H1 (cell line): ENCODE results near the gene CDK5. TPM values are rescaled to one million over a fixed set of nuclear protein-coding genes. Genes with fewer than 3 reads are reported as not detected.

ENCODE experiments used
- CTCF ChIA-PET: fragments of 300-600 bp; sonication (Branson Sonifier 250); formaldehyde crosslinking; loops from one replicate; lab custom pipeline; 2021; ENCODE audit not compliant: partially characterized antibody; lab: Charles Lee
- POLR2A ChIA-PET: fragments of 300-600 bp; sonication (Branson Sonifier 250); formaldehyde crosslinking; loops from one replicate; lab custom pipeline; 2021; ENCODE audit warnings: inconsistent platforms; ENCODE audit not compliant: partially characterized antibody; lab: Charles Lee
- DNase-seq, 2 experiments: peaks; one replicate each; pipeline versions ENCODE4 v3.0.0 to v3.0.0-alpha.2; 2010 to 2022; ENCODE audit warnings: low spot score in 2 of 2, low read depth in 1 of 2, mixed read lengths in 1 of 2
- FAIRE-seq: peaks from 2 replicates; lab custom pipeline; 2011; peaks lifted over from hg19 to GRCh38; lab: Jason Lieb, UNC
- H2AFZ ChIP-seq: 2 replicates; pipeline ENCODE4 v1.8.1; 2012; ENCODE audit warnings: low read length, inconsistent platforms
- H2AK5ac ChIP-seq: 2 replicates; pipeline ENCODE4 v1.6.1; 2013; ENCODE audit warnings: low read depth, low read length
- H2BK120ac ChIP-seq: replicated peaks from 2 replicates; pipeline ENCODE3; 2013; ENCODE audit warnings: low read depth, low read length, inconsistent platforms
- H2BK12ac ChIP-seq: 2 replicates; pipeline ENCODE4 v1.6.1; 2013; ENCODE audit warnings: low read depth, low read length
- H2BK15ac ChIP-seq: 2 replicates; pipeline ENCODE4 v1.6.1; 2013; ENCODE audit warnings: low read length
- H2BK20ac ChIP-seq: 2 replicates; pipeline ENCODE4 v1.6.1; 2013; ENCODE audit warnings: low read length
- H2BK5ac ChIP-seq: 2 replicates; pipeline ENCODE4 v1.6.1; 2013; ENCODE audit warnings: low read depth, low read length
- H3K14ac ChIP-seq: 2 replicates; pipeline ENCODE4 v1.6.1; 2013; ENCODE audit warnings: inconsistent platforms; ENCODE audit not compliant: insufficient read length
- H3K18ac ChIP-seq: 2 replicates; pipeline ENCODE4 v1.6.1; 2013; ENCODE audit warnings: low read length; ENCODE audit errors: extremely low read depth
- H3K23ac ChIP-seq: 2 replicates; pipeline ENCODE4 v1.6.1; 2013; ENCODE audit warnings: inconsistent platforms; ENCODE audit not compliant: insufficient read length
- H3K23me2 ChIP-seq: 2 replicates; pipeline ENCODE4 v1.6.1; 2013; ENCODE audit warnings: low read depth, low read length
- H3K27ac ChIP-seq: 2 replicates; pipeline ENCODE4 v1.6.1; 2011; ENCODE audit warnings: low read depth, low read length, inconsistent platforms
- H3K27me3 ChIP-seq, 4 experiments: replicated peaks in 1 of 4; 1 replicate in 1 of 4; 2 replicates in 3 of 4; pipeline versions ENCODE4 v1.6.1 to v1.8.1; 2011 to 2013; ENCODE audit warnings: low read length in 3 of 4, mild to moderate bottlenecking in 3 of 4, inconsistent platforms in 2 of 4, mixed read lengths in 2 of 4, moderate library complexity in 1 of 4; ENCODE audit not compliant: control insufficient read depth in 3 of 4, insufficient read depth in 3 of 4; ENCODE audit errors: extremely low read depth in 1 of 4
- H3K36me3 ChIP-seq, 4 experiments: 2 replicates each; pipeline versions ENCODE4 v1.6.1 to v1.8.1; 2011 to 2013; ENCODE audit warnings: mild to moderate bottlenecking in 4 of 4, low read length in 3 of 4, moderate library complexity in 2 of 4, control low read depth in 1 of 4, inconsistent platforms in 1 of 4; ENCODE audit not compliant: insufficient read depth in 4 of 4, control insufficient read depth in 2 of 4
- H3K4ac ChIP-seq: replicated peaks from 2 replicates; pipeline ENCODE3; 2013; ENCODE audit warnings: low read length, low read depth, mixed read lengths, inconsistent platforms; ENCODE audit not compliant: insufficient read length
- H3K4me1 ChIP-seq, 4 experiments: replicated peaks in 1 of 4; 1 replicate in 1 of 4; 2 replicates in 3 of 4; pipeline versions ENCODE4 v1.6.1 to v1.8.1; 2011 to 2013; ENCODE audit warnings: low read length in 3 of 4, inconsistent platforms in 2 of 4, mixed read lengths in 1 of 4; ENCODE audit not compliant: insufficient read depth in 4 of 4, control insufficient read depth in 3 of 4
- H3K4me2 ChIP-seq, 2 experiments: 2 replicates each; pipeline versions ENCODE4 v1.6.1 to v1.8.1; 2011 to 2013; ENCODE audit warnings: low read depth in 2 of 2, low read length in 2 of 2, control low read depth in 1 of 2, inconsistent platforms in 1 of 2, mild to moderate bottlenecking in 1 of 2; ENCODE audit not compliant: insufficient read depth in 1 of 2
- H3K4me3 ChIP-seq, 4 experiments: fragments of 200-600, 300-600 bp in 1 of 4; sonication (generic), shearing (Covaris generic), sonication (Bioruptor Twin) in 1 of 4; 2 replicates each; pipeline versions ENCODE4 v1.5.1 to v1.8.1; 2011 to 2016; ENCODE audit warnings: low read length in 4 of 4, low read depth in 3 of 4, control low read depth in 2 of 4, inconsistent platforms in 2 of 4, mild to moderate bottlenecking in 2 of 4, mixed read lengths in 1 of 4, moderate library complexity in 1 of 4; ENCODE audit not compliant: insufficient read depth in 2 of 4; ENCODE audit errors: extremely low read depth in 1 of 4
- H3K56ac ChIP-seq: replicated peaks from 2 replicates; pipeline ENCODE3; 2013; ENCODE audit warnings: low read depth, mild to moderate bottlenecking, mixed read lengths, low read length, inconsistent platforms; ENCODE audit not compliant: insufficient read length
- H3K79me1 ChIP-seq: 2 replicates; pipeline ENCODE4 v1.6.1; 2013; ENCODE audit warnings: low read depth, low read length, control low read depth
- H3K79me2 ChIP-seq, 2 experiments: 2 replicates each; pipeline versions ENCODE4 v1.6.1 to v1.8.1; 2012 to 2013; ENCODE audit warnings: low read length in 2 of 2, mild to moderate bottlenecking in 2 of 2, inconsistent platforms in 1 of 2; ENCODE audit not compliant: insufficient read depth in 2 of 2, control insufficient read depth in 1 of 2
- H3K9ac ChIP-seq, 4 experiments: replicated peaks in 1 of 4; 1 replicate in 1 of 4; 2 replicates in 3 of 4; pipeline versions ENCODE4 v1.6.1 to v1.8.1; 2011 to 2013; ENCODE audit warnings: low read depth in 3 of 4, low read length in 3 of 4, control low read depth in 2 of 4, mild to moderate bottlenecking in 2 of 4, moderate library complexity in 2 of 4, inconsistent platforms in 1 of 4; ENCODE audit errors: extremely low read depth in 1 of 4
- H3K9me3 ChIP-seq, 2 experiments: 2 replicates each; pipeline versions ENCODE4 v1.6.1 to v1.8.1; 2012 to 2013; ENCODE audit warnings: mild to moderate bottlenecking in 2 of 2, moderate library complexity in 2 of 2, control low read depth in 1 of 2, inconsistent platforms in 1 of 2, low read depth in 1 of 2, low read length in 1 of 2, mixed read lengths in 1 of 2; ENCODE audit not compliant: insufficient read depth in 2 of 2
- H4K20me1 ChIP-seq, 2 experiments: replicated peaks in 1 of 2; 2 replicates each; pipeline versions ENCODE3 to v1.8.1; 2011 to 2013; ENCODE audit warnings: inconsistent platforms in 2 of 2, low read length in 2 of 2, mild to moderate bottlenecking in 1 of 2; ENCODE audit not compliant: insufficient read depth in 2 of 2, control insufficient read depth in 1 of 2
- H4K5ac ChIP-seq: 2 replicates; pipeline ENCODE4 v1.6.1; 2013; ENCODE audit warnings: low read length, low read depth, mixed read lengths, inconsistent platforms; ENCODE audit not compliant: insufficient read length
- H4K8ac ChIP-seq: 2 replicates; pipeline ENCODE4 v1.8.0; 2013; ENCODE audit warnings: mild to moderate bottlenecking, moderate library complexity, low read length, inconsistent platforms; ENCODE audit not compliant: insufficient read depth; ENCODE audit errors: extremely low read depth
- H4K91ac ChIP-seq: replicated peaks from 2 replicates; pipeline ENCODE3; 2013; ENCODE audit warnings: low read length, mixed read lengths, inconsistent platforms; ENCODE audit not compliant: insufficient read length
- BACH1 ChIP-seq: IDR thresholded peaks from 2 replicates; pipeline ENCODE4 v1.6.1; 2012; ENCODE audit warnings: low read length, improper control_type of control experiment
- BRCA1 ChIP-seq: IDR thresholded peaks from 2 replicates; pipeline ENCODE4 v1.6.1; 2012; ENCODE audit warnings: low read depth, low read length, improper control_type of control experiment
- CBX5 ChIP-seq: fragments of 300-800, 300-1000 bp; sonication (generic); IDR thresholded peaks from 2 replicates; pipeline ENCODE4 v1.7.1; 2016; ENCODE audit warnings: antibody characterized with exemption, low read length, low read depth
- CHD1 ChIP-seq: IDR thresholded peaks from 2 replicates; pipeline ENCODE4 v1.6.1; 2012; ENCODE audit warnings: low read depth, low read length, improper control_type of control experiment
- HDAC2 ChIP-seq, 2 experiments: fragments of 300-600 bp in 1 of 2; sonication (generic) in 1 of 2; IDR thresholded peaks; 2 replicates each; pipeline ENCODE4 v1.6.1; 2011 to 2012; ENCODE audit warnings: low read depth in 2 of 2, low read length in 2 of 2, mild to moderate bottlenecking in 2 of 2, moderate library complexity in 2 of 2, borderline replicate concordance in 1 of 2, inconsistent platforms in 1 of 2
- JUN ChIP-seq: IDR thresholded peaks from 2 replicates; pipeline ENCODE4 v1.6.1; 2011; ENCODE audit warnings: low read depth, mild to moderate bottlenecking, improper control_type of control experiment, low read length
- KDM1A ChIP-seq: fragments of 200-600, 300-600 bp; sonication (generic); IDR thresholded peaks from 2 replicates; pipeline ENCODE4 v1.7.1; 2016; ENCODE audit warnings: mild to moderate bottlenecking, low read length, borderline replicate concordance
- POLR2AphosphoS5 ChIP-seq: IDR thresholded peaks from 2 replicates; pipeline ENCODE4 v1.6.1; 2011; ENCODE audit warnings: low read depth, low read length
- POU5F1 ChIP-seq: IDR thresholded peaks from 2 replicates; pipeline ENCODE4 v1.6.1; 2011; ENCODE audit warnings: low read depth, mild to moderate bottlenecking, low read length, moderate library complexity
- RAD21 ChIP-seq, 2 experiments: IDR thresholded peaks in 1 of 2; conservative IDR thresholded peaks in 1 of 2; 2 replicates each; pipeline ENCODE4 v1.6.1; 2011; ENCODE audit warnings: low read depth in 2 of 2, low read length in 2 of 2, improper control_type of control experiment in 1 of 2, inconsistent platforms in 1 of 2, mild to moderate bottlenecking in 1 of 2, moderate library complexity in 1 of 2
- TAF7 ChIP-seq: optimal IDR thresholded peaks from 2 replicates; pipeline ENCODE3; 2011; ENCODE audit warnings: low read depth, mild to moderate bottlenecking, inconsistent platforms, low read length, moderate library complexity, borderline replicate concordance
- WGBS, 2 experiments: shearing (Covaris generic) in 1 of 2; methylation state at CpG; one replicate each; pipeline versions ENCODE4 v1.1.6 to v1.1.7; 2013 to 2015; ENCODE audit warnings: low lambda C conversion rate in 2 of 2, mixed read lengths in 2 of 2, inconsistent platforms in 1 of 2, low coverage in 1 of 2, missing lambda C conversion rate in 1 of 2; ENCODE audit not compliant: insufficient replicate concordance in 2 of 2, insufficient coverage in 1 of 2, insufficient read length in 1 of 2; ENCODE audit errors: extremely low coverage in 1 of 2, missing lambda C conversion rate in 1 of 2; 5-methylcytosine and 5-hydroxymethylcytosine counted together
- polyA plus RNA-seq, 7 experiments: library from polyadenylated mRNA; depleted of rRNA in 3 of 7; stranded (reverse) in 5 of 7; unstranded in 2 of 7; fragments of >200 nt in 5 of 7; fragments of 200-250 nt in 2 of 7; gene quantifications; 1 replicate in 5 of 7; 2 replicates in 1 of 7; 4 replicates in 1 of 7; pipeline versions ENCODE4 v1.2.1 to v1.2.3, GENCODE V29; 2011 to 2013; ENCODE audit warnings: missing spikeins in 2 of 7, mixed read lengths in 2 of 7
- total RNA-seq: library from RNA; stranded (reverse); fragmentation: NEBNext Ultra II Directional; extraction: Animal tissue kit (Norgen Biotek cat#: 25700); gene quantifications from 2 replicates; pipeline ENCODE4 v1.2.1, GENCODE V29; 2021

The CDK5 gene
- total and polyA plus RNA-seq, 2 of the 8 experiments (the other 6 are each of a cell fraction or from before 2014, with no cell fraction given): 22.8 to 37.2 TPM

- Histone ChIP-seq H3K56ac (no peak overlapping the region), H3K4me1 (peaks cover 9 to 38% (median 27%) of the 10 kb centered on the region in 4 experiments), H4K91ac (no peak overlapping the region), H2BK20ac (no peak overlapping the region), H2BK120ac (no peak overlapping the region), H3K9me3 (no peaks in the 10 kb centered on the region), H3K27me3 (peaks cover 0 to 16% (median 5%) of the 10 kb centered on the region in 4 experiments; a peak in 5 of 7 replicates), H2AFZ (no peak overlapping the region), H4K20me1 (peaks cover 0 to 10% of the 10 kb centered on the region in 2 experiments), H3K4ac (no peak overlapping the region), H3K14ac (no peak overlapping the region), H4K8ac (no peak overlapping the region; the same call in none of the 2 replicates), H2AK5ac (peak overlapping the region; percentile 56; the same call in 1 of the 2 replicates), H3K23me2 (peaks cover 22% of the 10 kb centered on the region), H3K79me2 (no peaks in the 10 kb centered on the region), H3K27ac (no peak overlapping the region), H3K4me3 (peak overlapping the region; percentile 71 to 91 (median 86)), H2BK15ac (no peak overlapping the region), H2BK12ac (no peak overlapping the region), H4K5ac (no peak overlapping the region), H3K4me2 (peak overlapping the region; percentile 86 to 98), H3K36me3 (no peaks in the 10 kb centered on the region), H3K79me1 (0 out of 2 replicates have a peak, but pooled peaks cover 3% of the 10 kb centered on the region), H3K23ac (no peak overlapping the region), H2BK5ac (no peak overlapping the region), H3K9ac (no peak overlapping the region), H3K18ac (peak overlapping the region; percentile 38; the same call in 1 of the 2 replicates)
- FAIRE-seq: no peak
- POLR2A ChIA-PET: interaction anchor here (1.0 to 2.5 kb wide), 4 partner anchors 10 to 30 kb away, joined by 3 to 7 read pairs (median 5); partner anchors contain the start of gene ABCB8
- CTCF ChIA-PET: interaction anchor here (0.8 to 9.7 kb wide), 17 partner anchors 8 to 82 kb away, joined by 3 to 88 read pairs (median 6); partner anchors contain the start of genes ABCB8 and FASTK
- DNase-seq: no peak
- 14% methylated on average over 19 of the region's 29 CpGs; no CpG with 5 or more reads in 1 of the 2 experiments for WGBS, 2 experiments
- TF ChIP-seq POU5F1: no peak
- TF ChIP-seq CHD1: no peak
- no peak for TF ChIP-seq JUN
- no peak for TF ChIP-seq BACH1
- no peak for TF ChIP-seq HDAC2 (IDR thresholded peaks at IDR 0.05; ENCODE audit: borderline replicate concordance in 1 of 2, low read depth in 2 of 2, low read length in 2 of 2)
- no peak for TF ChIP-seq CBX5
- TF ChIP-seq TAF7: no peak
- no peak for TF ChIP-seq KDM1A
- TF ChIP-seq RAD21 (IDR thresholded peaks at IDR 0.05 in 1 of 2, conservative IDR thresholded peaks at IDR 0.05 in 1 of 2; ENCODE audit: low read depth in 2 of 2, low read length in 2 of 2): peak in 1 of 2 experiments; percentile 9; a peak in 1 of 4 replicates
- TF ChIP-seq BRCA1: no peak
- TF ChIP-seq POLR2AphosphoS5: no peak
Observed at GRCh38 chr7:151056666-151057505, 811 bp downstream of the CDK5 start.
